ELR (cell line): ENCODE data around the gene SLC35G2.

Experiments
- DNase-seq: peaks from one replicate; pipeline ENCODE4 v3.0.0-alpha.2; 2015; ENCODE audit warnings: low read depth

Gene SLC35G2

DNA sequence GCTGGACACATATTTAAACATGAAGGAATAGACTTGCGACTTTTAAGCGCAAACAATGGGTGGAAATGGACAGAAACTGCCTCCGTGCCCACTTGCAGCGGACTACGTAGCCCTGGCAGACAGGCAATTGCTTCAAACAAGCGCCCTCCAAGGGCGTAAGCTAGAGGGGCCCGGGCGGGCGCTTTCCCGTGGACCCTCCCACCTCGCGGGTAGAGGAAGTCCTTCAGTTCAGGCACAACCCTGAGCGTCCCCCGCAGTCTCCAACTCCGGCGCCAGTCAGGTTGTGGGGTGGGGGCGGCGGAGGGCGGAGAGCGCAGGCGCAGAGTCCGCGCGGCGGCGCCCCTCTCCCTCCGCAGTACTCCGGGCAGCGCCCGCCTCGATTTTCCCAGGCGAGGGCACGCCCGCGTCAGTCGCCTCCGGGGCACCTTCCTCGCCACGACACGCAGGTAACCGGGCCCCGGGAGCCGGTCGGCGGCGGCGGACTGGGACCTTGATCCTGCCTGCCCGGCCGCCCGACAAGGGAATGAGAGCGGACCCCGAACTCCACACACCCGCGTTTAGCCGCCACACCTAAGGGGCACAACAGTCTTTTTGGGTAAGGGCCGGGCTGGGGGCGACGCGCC, at the start of gene SLC35G2:
SLC35G2 (plus strand) TSS at position 358 of the 623 bp plus-strand sequence. CDS start 35,335 bp downstream, outside the sequence.
- DNase-seq = peak; percentile 77

DNA sequence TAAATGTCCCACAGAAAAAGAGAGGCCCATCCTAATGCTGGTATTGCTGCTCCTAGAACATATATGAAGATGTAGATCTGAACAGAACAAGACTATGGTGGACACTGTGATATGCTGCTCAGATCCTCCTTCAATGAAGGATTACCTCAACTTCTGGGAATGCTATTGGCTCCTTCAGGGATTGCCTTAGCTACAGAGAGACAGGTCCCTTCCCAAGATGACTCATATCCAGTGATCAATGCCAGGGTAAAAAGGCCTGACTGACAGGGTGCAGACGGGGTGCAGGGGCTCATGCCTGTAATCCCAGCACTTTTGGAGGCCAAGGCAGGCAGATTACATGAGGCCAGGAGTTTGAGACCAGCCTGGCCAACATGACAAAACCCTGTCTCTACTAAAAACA, 46.2 kb upstream of the SLC35G2 start:
- DNase-seq = peak; percentile 64

DNA sequence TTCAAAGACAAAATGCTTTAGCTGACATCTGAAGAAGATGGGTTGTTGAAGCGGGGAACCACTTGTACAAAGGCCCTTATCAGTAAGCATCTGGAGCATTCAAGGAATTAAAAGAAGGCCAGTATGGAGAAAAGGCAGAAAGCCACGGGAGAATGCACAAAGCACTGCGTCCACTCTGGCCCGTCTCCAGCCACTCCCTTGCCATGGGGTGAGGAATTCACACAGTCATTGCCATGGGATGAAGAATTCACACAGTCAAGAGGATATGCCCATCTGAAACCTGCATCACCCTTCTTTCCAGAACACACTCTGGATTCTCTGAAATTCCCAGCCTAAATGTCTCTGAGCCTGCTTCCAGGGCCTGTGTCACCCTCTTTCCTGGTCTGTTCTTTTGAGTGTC, 40.1 kb upstream of the SLC35G2 start:
- DNase-seq = peak; percentile 19

DNA sequence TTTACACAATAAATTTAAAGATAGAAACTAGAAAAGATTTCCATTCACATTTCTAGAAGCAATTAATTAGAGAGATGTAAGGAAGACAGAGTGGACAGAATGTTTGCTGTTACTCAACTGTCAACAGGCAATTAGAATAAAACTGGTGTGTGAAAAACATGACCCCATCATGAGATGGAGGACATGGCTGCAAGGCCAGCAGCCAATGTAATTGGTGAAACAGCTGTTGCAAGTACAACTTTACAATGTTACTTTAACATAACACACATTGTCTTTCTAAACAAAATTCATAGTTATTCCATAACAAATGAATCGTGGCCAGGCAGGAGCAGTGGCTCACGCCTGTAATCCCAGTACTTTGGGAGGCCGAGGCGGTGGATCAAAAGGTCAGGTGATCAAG, 38.2 kb upstream of the SLC35G2 start:
- DNase-seq = no peak

DNA sequence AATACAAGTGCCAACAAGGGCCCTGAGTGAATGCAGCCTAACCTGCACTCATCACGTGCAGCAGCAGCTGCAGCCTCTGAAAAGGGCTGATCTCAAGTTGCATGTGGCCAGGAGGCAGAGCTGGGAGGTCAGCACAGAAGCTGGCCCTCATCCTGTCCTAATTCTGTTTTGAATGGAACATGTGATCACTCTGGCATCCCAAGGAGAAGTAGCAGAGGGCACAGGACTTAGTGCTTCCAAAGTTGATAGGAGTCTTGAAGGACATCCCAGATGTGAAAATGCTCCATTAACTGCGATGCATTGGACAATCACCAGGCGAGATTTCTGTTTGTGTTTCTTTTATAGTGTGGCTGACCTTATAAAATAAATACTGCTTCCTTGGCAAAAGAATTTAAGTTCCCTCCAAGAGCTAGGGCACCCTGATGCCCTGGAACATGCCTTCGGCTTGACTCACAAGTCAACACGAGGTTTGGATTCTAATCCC, 35.2 kb upstream of the SLC35G2 start:
- DNase-seq = peak; percentile 22

DNA sequence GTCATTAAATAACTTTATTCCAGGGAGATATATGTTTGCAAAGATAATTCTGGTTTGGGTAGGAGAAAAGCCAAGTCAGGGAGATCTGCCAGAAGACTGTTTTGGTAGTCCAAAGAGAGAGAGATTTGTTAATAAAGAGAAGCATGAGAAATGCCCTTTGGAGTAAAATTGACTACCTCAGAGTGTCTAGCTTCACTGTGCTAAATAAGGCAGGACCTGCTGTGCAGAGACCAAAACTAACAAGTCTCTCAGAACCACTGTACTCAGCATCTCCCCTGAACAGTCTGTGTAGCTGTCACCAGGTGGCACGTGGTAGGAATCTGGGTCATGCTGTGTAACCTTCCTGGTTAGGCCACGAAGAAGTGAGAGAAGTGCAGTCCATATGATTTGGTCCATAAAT, 31.6 kb upstream of the SLC35G2 start:
- DNase-seq = peak; percentile 41

DNA sequence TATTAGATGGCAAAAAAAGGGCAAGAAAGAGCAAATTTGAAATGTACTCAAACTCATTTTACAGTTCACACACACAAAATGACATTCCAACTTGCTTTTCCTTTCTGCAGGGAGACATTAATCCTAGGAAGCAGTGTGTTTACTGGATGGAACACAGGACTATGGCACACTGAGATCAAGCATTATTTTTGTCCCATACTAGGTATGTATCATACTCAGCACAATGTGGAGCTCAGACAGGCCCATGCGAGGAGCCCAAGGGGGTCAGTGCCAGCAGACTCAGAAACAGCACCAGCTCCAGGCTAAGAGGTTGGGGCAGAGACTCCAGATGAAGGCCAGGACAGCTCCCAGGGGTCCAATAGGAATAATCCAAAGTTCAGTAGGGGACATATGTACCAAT, 30.8 kb upstream of the SLC35G2 start:
- no peak for DNase-seq

DNA sequence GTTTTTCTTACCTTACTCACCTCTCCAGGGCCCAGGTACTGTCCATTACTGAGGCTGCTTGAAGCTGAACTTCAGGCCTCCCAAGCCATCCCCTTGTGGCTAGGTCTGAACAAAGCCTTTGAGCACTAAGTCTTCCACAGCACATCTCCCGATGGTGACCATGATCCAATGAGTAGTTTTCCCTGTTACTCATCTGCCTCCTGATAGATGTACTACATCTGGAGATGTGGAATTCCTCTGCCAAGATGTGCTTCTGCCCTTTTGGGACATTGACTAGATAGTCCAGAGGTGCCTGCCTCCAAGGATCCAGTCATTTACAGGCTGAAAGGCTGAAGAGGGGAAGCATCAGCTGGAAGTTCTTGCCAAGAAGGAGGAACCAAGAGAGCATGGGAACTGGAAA, 28.9 kb upstream of the SLC35G2 start:
- DNase-seq = no peak

DNA sequence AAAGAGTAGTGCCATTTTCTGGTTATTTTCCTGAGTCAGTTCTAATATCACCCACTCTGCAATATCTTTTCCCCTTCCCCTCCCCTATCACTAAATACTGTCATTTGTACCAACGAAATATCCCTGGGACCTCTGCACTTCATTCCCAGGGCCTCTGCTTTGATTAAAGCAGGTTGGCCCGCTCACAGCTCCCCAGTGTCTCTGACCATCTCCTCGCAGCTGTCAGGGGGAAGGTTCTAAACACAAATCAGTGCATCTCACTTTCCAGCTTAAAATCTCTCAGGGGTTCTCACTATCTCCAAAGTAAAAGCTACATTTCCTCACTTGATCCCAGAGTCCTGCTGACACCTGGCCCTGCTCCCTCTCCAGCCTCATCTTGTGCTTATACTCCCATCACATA, 28.1 kb upstream of the SLC35G2 start:
- no peak for DNase-seq

DNA sequence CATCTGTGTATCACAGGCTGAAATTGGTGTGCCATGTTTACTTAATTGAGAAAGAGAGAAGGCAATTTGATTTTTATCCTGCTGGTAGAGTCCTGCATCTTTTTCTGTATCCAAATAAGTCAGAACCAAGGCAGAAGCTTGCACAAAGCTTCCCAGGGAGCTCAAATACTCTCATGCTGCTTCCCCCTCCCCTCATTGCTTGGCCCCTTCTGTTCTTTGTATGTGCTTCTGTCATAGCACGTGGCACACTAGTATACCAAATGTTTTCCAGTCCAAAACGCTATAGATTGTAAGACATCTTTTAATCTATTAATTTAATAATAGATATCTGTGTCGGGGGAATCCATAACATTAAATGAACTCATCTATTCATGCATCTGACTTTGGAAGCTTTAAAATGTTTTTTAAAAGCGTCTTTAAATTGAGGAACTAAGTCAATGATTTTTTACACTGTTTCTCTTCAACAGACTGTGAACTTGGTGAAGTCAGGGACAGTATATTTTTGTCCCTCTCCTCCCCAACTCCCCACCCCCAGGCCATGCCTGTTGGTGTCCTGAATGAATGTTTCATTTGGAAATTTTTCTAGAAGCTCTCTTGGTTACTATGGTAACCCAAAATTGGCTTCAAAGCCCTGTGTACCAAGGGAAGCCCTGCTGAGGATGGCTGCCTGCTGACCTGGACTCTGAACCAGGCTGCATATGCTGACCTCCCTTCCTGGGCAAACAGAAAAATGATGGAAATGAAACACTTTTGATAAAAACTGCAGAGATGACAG, 26.2 kb upstream of the SLC35G2 start:
- DNase-seq = no peak

DNA sequence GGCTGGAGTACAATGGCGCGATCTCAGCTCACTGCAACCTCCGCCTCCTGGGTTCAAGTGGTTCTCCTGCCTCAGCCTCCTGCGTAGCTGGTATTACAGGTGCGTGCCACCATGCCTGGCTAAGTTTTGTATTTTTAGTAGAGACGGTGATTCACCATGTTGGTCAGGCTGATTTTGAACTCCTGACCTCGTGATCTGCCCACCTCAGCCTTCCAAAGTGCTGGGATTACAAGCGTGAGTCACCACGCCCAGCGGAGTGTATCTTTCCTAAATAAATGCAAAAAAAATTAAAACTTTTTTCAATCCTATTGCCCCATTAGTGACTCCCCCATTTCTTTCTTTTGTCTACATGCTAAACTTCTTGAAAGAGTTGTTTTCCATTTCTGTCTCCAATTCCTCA, 17.8 kb upstream of the SLC35G2 start:
- DNase-seq = peak; percentile 20

DNA sequence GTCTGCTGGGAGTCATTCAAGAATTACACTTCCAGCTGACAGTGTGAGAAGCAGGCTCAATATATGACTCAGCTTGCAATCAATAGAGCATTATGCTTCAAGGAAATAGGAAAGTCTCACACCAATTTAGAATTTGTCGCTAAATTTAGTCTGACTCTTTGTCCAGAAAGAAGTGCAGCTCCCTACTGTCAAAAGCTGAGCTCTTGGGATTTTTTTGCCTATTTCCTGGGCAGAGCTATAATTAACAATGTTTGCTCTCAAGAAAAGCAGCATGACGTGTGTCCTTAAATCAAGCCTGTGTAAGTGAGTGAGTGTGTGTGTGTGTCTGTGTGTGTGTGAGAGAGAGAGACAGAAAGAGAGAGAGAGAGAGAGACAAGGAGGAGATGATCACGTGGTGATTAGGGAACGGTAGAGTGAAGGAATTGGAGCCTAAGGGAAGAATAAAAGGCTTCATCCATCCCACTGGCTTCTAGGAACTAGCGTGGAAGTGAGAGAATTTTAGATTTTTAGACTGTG, 16.4 kb upstream of the SLC35G2 start:
- DNase-seq = peak; percentile 10

DNA sequence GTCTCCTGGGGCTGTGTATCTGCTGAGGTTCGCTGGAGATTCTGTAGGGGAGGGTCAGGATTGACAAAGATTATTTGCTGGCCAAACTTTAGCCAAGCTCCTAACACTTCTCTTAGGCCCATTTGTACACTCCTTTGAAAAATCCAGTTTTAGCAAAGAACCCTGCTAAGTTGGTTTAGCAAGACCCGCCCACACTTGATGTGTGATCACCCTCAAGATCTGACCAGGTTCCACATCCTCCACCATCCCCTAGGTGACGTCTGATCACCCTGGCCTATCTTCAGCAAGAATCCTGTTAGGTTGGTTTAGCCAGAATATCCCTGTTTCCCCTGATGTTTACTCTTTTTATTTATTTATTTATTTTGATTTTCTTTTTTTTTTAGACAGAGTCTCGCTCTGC, 14.8 kb upstream of the SLC35G2 start:
- DNase-seq = no peak

DNA sequence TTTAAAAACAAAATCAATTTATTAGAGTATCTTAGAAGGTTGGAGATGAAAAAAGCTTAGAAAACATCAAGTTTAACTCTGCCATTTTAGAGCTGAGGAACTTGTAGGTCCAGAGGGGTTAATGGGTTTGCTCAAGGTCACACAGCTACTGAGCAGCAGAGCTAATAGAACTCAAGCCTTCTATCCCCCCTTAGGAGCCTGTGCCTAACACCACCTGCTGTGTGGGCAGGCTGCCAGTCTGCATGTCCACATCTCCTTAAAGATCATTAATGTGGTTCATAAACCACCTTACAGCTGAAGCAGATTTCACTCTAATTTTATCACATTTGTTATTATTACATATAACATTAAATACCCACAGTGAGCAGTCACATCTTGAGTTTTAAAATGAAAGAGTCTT, 14.1 kb upstream of the SLC35G2 start:
- no peak for DNase-seq

DNA sequence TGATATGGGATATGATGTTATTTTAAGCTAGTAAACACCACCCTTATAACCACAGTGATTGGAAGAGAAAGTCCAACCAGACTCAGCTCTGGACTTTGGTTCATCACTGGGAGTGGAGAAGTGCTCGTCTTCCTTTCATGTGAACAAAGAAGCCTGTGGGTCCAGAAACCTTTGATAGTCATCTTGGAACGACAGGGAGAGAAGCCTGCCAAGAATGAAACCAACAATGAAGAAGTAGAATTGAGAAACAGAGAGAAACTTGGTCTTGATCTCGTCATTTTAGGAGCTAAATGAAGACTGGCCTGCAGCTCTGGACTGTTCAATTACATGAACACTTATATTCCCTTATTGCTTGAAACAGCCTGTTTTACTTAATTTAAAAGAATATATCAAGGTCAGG, 13.1 kb upstream of the SLC35G2 start:
- no peak for DNase-seq

DNA sequence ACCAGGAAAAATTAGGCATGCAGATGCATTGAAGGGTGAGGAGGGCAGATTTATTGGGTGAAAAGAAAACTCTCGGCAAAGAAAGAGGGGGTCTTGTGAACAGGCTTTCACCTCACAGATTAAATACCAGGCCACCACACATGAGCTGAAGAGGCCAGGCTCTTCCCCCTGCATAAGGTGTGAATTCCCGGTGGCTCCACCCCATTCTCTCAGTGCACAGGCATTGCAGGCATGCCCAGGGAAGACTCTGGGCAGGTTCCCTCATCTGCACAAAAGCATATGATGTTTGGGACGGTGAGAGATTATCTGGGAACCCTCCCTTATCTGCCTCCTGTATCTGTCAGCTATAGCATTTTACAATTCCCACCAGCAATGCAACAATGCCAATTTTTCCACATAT, 7.2 kb upstream of the SLC35G2 start:
- DNase-seq = no peak

DNA sequence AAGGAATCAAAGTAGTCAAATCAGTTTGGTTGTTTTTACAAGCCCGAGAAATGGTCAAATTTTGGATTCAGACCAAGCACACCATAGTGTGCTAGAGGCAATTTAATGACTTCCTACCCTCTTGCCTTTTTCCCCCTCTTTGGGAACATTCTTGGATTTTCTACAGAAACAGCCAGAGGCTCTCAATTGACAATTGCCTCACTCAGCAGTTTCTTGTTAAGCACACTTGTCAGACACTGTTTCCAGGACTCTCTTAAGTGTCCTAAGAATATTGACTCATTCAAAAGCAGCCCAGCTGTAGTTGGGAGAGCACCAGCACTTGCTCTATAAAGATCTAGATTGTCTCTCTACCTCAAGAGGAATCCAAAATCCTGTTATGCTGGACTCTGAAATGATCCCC, 1.5 kb upstream of the SLC35G2 start:
- peak; percentile 49 for DNase-seq

DNA sequence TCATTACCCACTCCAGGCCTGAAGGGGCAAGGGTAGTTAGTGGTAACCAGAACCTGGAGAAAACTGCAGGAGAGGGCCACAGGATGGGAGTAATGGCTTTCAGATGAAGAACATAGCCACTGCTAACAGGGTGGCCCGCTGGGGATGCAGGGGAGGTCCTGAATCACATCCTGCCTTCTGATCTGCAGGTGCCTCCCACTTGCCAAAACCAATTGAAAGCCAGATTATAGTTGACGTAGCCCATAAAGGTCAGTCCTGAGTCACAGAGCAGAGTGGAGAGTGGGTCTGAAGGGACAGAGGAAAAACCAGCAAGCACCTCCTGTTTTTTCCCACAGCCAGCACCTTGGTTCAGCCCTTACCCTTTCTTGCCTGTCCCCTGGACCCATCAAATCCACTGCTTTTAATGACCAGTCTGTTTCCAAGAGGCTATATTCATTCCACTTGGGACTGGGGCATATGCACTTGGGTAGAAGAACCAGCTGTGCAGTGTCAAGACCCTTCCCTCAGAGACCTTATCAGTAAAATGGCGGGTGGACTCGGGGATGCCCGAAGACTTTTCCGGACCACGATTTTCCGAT, 646 bp upstream of the SLC35G2 start:
- DNase-seq = peak; percentile 97

DNA sequence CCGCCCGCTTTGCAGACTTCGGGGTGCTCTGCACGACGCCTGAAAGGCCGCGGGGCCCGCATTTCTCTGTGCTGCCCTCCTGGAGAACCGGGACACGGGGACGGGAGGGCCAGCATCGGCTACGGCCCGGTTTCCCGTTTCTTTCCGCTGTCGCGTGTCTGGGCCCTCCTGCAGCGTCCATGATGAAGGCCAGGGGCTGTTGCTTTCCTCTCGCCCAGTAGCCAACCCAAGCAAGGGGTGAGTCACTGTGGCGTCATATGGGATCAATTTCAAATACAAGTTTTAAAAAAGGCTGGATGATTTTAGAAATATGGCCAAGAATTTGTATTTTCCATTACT, 435 bp downstream of the SLC35G2 start:
- DNase-seq = peak; percentile 88

DNA sequence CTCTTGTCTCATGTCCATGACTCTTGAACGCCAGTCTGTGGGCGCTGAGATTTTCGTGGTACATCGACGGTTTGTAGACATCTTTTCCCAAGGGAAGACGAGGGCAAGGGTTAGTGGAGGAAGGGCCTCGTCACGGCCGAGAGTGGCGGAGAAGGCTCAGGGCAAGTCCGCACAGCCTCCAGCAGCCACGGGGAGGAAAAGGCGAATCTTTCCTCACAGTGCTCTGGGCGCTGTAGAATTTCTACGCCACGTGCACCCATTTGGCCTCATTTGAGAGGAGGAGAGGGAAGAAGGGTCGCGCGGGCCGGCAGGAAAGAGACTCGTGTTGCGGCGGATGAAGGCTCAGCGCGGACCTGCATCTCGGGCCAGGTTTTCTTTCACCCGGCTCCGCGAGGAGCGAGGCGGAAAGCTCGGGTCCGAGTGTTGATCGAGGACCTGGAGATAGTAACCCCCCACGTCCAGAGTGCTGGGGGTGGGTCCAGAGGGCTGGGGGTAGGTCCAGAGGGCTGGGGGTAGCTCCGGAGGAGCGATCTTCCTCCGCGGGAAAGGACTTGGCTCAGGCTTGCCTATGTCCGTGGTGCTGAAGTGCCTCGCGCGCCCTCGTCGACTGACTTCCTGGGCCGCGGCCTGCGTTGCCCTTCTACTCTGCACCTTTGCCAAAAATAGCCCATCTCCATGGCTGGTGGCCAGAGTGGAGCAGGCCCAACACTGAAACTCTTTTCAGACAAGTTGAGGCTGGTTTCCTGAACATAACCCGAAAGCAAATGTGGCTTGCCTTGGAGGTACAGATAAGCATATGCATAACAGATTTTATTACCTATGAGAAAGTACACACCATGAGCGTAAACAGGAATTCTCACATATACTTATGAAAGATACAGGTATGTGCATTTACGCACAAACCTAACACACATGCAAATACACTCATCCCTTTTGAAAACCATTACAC, 1.1 kb downstream of the SLC35G2 start:
- peak; percentile 73 for DNase-seq

DNA sequence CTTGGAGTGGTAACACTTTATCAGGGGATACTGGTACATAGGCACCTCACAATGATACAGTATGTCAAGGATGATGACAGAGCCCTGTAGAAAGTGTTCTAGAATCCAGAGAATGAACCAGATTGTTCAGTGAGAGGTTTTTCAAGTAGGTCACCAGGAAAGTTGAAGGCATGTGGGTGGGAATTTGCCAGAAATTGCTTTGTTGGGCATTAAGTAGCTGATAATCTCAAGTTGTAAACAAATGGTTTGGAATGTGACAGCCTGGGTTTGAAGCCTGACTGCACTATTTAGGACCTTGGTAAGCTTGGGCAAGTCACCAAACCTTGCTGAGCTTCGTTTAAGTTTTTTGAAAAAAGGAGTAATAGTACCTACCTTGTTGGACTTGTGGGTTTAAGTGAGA, 12.5 kb downstream of the SLC35G2 start:
- DNase-seq = no peak
